HCT116 (cell line): ENCODE data around the gene RNF130. TPM values are rescaled to one million over a fixed set of nuclear protein-coding genes. Genes with fewer than 3 reads are reported as not detected.

ENCODE experiments used
- ATAC-seq: fragments of 200-7000 bp; cut with Tn5 transposase; 2 replicates; pipeline ENCODE4 v1.9.1; 2020; ENCODE audit warnings: mild to moderate bottlenecking, moderate library complexity
- BruUV-seq: library from RNA; stranded (reverse); fragments of 400-500 nt; replicated peaks from 2 replicates; lab custom pipeline; 2021; lab: Mats Ljungman, UMichigan
- CTCF ChIA-PET: fragments of 300-600 bp; sonication (Branson Sonifier 250); formaldehyde crosslinking; loops from one replicate; lab custom pipeline; 2021; ENCODE audit warnings: antibody characterized with exemption; lab: Charles Lee
- POLR2A ChIA-PET: fragments of 300-600, 350-600 bp; sonication (Branson Sonifier 250); formaldehyde crosslinking; loops from one replicate; lab custom pipeline; 2021; ENCODE audit warnings: antibody characterized with exemption; lab: Charles Lee
- RAD21 ChIA-PET, 2 experiments: fragments of 300-600 bp; sonication (Branson Sonifier 250); formaldehyde crosslinking; loops; one replicate each; lab custom pipeline; 2023; ENCODE audit warnings: low total read pairs in 2 of 2; ENCODE audit not compliant: uncharacterized antibody in 2 of 2, unreplicated experiment in 2 of 2, low non-redundant PET in 1 of 2; lab: Charles Lee
- DNase-seq: peaks from one replicate; pipeline ENCODE4 v3.0.0-alpha.2; 2010; ENCODE audit warnings: low read depth, low spot score
- H2AFZ ChIP-seq: fragments of 200-600 bp; shearing (Covaris generic), sonication (generic); 2 replicates; pipeline ENCODE4 v1.6.1; 2017; ENCODE audit warnings: low read depth, mixed run types, mixed read lengths, antibody characterized with exemption, low read length; ENCODE audit not compliant: poor library complexity, severe bottlenecking
- H3K27ac ChIP-seq: 2 replicates; pipeline ENCODE4 v1.5.1; 2012; ENCODE audit warnings: low read depth, low read length
- H3K27me3 ChIP-seq: fragments of 200-600 bp; sonication (generic); 2 replicates; pipeline ENCODE4 v1.6.1; 2016; ENCODE audit warnings: mixed run types, low read length, mixed read lengths; ENCODE audit not compliant: insufficient read depth
- H3K36me3 ChIP-seq, 2 experiments: fragments of 200-500 bp in 1 of 2; fragments of 200-600 bp in 1 of 2; sonication (Bioruptor generic) in 1 of 2; sonication (generic) in 1 of 2; 2 replicates each; pipeline versions ENCODE4 v1.5.1 to v1.6.1; 2014 to 2016; ENCODE audit warnings: low read length in 2 of 2, inconsistent platforms in 1 of 2, mixed read lengths in 1 of 2, mixed run types in 1 of 2; ENCODE audit not compliant: insufficient read depth in 2 of 2, control insufficient read depth in 1 of 2
- H3K4me1 ChIP-seq, 2 experiments: fragments of 200-600 bp in 1 of 2; sonication (generic) in 1 of 2; 2 replicates each; pipeline versions ENCODE4 v1.5.1 to v1.6.1; 2012 to 2017; ENCODE audit warnings: low read length in 2 of 2, inconsistent platforms in 1 of 2, mild to moderate bottlenecking in 1 of 2, mixed read lengths in 1 of 2, mixed run types in 1 of 2, moderate library complexity in 1 of 2; ENCODE audit not compliant: insufficient read depth in 2 of 2, control insufficient read depth in 1 of 2
- H3K4me2 ChIP-seq: fragments of 200-600 bp; sonication (generic); 2 replicates; pipeline ENCODE4 v1.6.1; 2017; ENCODE audit warnings: mixed run types, low read length, mixed read lengths
- H3K4me3 ChIP-seq, 2 experiments: fragments of 200-600 bp in 1 of 2; sonication (generic) in 1 of 2; replicated peaks in 1 of 2; 2 replicates each; pipeline ENCODE4 v1.5.1; 2011 to 2016; ENCODE audit warnings: low read length in 2 of 2, control low read depth in 1 of 2, low read depth in 1 of 2, mild to moderate bottlenecking in 1 of 2, mixed read lengths in 1 of 2, mixed run types in 1 of 2
- H3K79me2 ChIP-seq: fragments of 200-600 bp; sonication (generic); 2 replicates; pipeline ENCODE4 v1.6.1; 2017; ENCODE audit warnings: mild to moderate bottlenecking, mixed run types, low read length, moderate library complexity, mixed read lengths; ENCODE audit not compliant: insufficient read depth
- H3K9ac ChIP-seq: fragments of 200-600 bp; sonication (generic); 2 replicates; pipeline ENCODE4 v1.6.1; 2016; ENCODE audit warnings: low read length, mixed read lengths
- H3K9me2 ChIP-seq: fragments of 200-600 bp; sonication (generic), shearing (Covaris generic); 2 replicates; pipeline ENCODE4 v1.6.1; 2017; ENCODE audit warnings: mixed run types, mild to moderate bottlenecking, moderate library complexity; ENCODE audit not compliant: insufficient read depth
- H3K9me3 ChIP-seq, 2 experiments: fragments of 200-500 bp in 1 of 2; fragments of 200-600 bp in 1 of 2; sonication (Bioruptor generic) in 1 of 2; sonication (generic) in 1 of 2; 2 replicates each; pipeline ENCODE4 v1.6.1; 2014 to 2017; ENCODE audit warnings: low read length in 2 of 2, mixed read lengths in 2 of 2, inconsistent platforms in 1 of 2, low read depth in 1 of 2, mild to moderate bottlenecking in 1 of 2, mixed run types in 1 of 2, moderate library complexity in 1 of 2; ENCODE audit not compliant: control insufficient read depth in 1 of 2, insufficient read depth in 1 of 2
- H4K20me1 ChIP-seq: fragments of 200-600 bp; sonication (generic), shearing (Covaris generic); 2 replicates; pipeline ENCODE4 v1.6.1; 2017; ENCODE audit warnings: mixed run types, mild to moderate bottlenecking, moderate library complexity; ENCODE audit not compliant: insufficient read depth
- CBX3 ChIP-seq: IDR thresholded peaks from 2 replicates; pipeline ENCODE4 v1.6.1; 2012; ENCODE audit warnings: low read depth
- CEBPB ChIP-seq: IDR thresholded peaks from 2 replicates; pipeline ENCODE4 v1.6.1; 2012; ENCODE audit warnings: low read depth
- EGR1 ChIP-seq: IDR thresholded peaks from 2 replicates; pipeline ENCODE4 v1.6.1; 2012; ENCODE audit warnings: low read depth
- RAD21 ChIP-seq: IDR thresholded peaks from 2 replicates; pipeline ENCODE4 v1.6.1; 2012; ENCODE audit warnings: low read depth, mild to moderate bottlenecking
- SIN3A ChIP-seq: IDR thresholded peaks from 2 replicates; pipeline ENCODE4 v1.6.1; 2012; ENCODE audit warnings: low read depth
- SRF ChIP-seq: IDR thresholded peaks from 2 replicates; pipeline ENCODE4 v1.6.1; 2012; ENCODE audit warnings: low read depth
- YY1 ChIP-seq: IDR thresholded peaks from 2 replicates; pipeline ENCODE4 v1.6.1; 2011; ENCODE audit warnings: low read length, low read depth, moderate library complexity, mild to moderate bottlenecking; ENCODE audit not compliant: insufficient replicate concordance; ENCODE audit errors: extremely low read depth
- ZFX ChIP-seq: fragments of 450-650 bp; IDR thresholded peaks from 2 replicates; pipeline ENCODE4 v1.6.1; 2017
- intact Hi-C: fragments of 100-400 bp; cut with micrococcal nuclease; formaldehyde crosslinking; loops from 2 replicates; pipeline ENCODE4 v1.10.0; 2022
- total RNA-seq: library from RNA; stranded (reverse); gene quantifications from one replicate; pipeline ENCODE4 v1.2.1, GENCODE V29; 2021; ENCODE audit not compliant: unreplicated experiment
- TF ChIP-seq, protein P1 (sequence below): IDR thresholded peaks from 2 replicates; pipeline ENCODE4 v1.6.1; 2012
- TF ChIP-seq, protein P2 (sequence below): IDR thresholded peaks from 2 replicates; pipeline ENCODE4 v1.6.1; 2011; ENCODE audit warnings: mild to moderate bottlenecking, low read length, moderate library complexity; ENCODE audit not compliant: insufficient replicate concordance; ENCODE audit errors: extremely low read depth

RNF130 gene
- total RNA-seq, 1 experiment from 2014 or later, result 34.9 TPM

DNA sequence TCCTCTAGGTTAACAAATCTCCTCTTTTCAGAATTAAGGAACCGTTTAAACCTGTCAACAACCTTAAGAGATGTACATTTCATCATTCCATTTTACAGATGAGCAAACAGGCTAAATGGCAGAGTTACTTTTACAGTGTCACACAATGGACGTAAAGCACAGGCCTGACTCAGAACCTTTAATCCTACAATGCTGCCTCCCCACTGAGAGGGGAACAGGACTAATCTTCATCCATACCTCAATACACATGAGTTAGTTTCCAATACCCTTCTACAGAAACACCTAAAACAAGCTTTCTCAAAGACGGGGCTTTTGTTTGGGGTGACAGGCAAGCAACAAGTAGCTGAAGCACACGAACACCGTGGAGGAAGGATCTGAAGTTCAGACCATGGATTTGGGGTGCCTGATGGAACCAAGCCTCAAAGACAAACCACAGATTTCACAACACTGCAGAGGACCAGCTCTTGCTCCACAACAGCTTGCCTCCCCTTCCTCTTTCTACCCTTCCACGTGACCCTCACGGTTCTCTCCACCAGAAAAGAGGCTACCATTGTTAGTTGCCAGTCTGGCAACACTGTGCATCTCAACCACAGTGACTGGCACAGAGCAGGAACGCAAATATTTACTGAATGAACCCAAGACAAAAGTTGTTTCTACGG is 1.8 kb downstream of the RNF130 start:
- BruUV-seq, result no TSS peak
- peak overlapping the region in 1 of 2 experiments; percentile 79; a peak in 2 of 4 replicates for H3K4me3 ChIP-seq
- H3K36me3 ChIP-seq, result no peaks in the 10 kb centered on the region
- H2AFZ ChIP-seq, result no peak overlapping the region
- no peak overlapping the region for H3K9ac ChIP-seq
- no peak for ATAC-seq
- peaks cover 45% of the 10 kb centered on the region for H3K79me2 ChIP-seq
- no peaks in the 10 kb centered on the region for H4K20me1 ChIP-seq
- no peak for TF ChIP-seq CEBPB
- TF ChIP-seq EGR1, result no peak
- no peak for TF ChIP-seq SRF
- no peak for TF ChIP-seq CBX3
- no peak for TF ChIP-seq YY1
- TF ChIP-seq, protein P1, sequence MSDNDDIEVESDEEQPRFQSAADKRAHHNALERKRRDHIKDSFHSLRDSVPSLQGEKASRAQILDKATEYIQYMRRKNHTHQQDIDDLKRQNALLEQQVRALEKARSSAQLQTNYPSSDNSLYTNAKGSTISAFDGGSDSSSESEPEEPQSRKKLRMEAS, result no peak
- TF ChIP-seq, protein P2, sequence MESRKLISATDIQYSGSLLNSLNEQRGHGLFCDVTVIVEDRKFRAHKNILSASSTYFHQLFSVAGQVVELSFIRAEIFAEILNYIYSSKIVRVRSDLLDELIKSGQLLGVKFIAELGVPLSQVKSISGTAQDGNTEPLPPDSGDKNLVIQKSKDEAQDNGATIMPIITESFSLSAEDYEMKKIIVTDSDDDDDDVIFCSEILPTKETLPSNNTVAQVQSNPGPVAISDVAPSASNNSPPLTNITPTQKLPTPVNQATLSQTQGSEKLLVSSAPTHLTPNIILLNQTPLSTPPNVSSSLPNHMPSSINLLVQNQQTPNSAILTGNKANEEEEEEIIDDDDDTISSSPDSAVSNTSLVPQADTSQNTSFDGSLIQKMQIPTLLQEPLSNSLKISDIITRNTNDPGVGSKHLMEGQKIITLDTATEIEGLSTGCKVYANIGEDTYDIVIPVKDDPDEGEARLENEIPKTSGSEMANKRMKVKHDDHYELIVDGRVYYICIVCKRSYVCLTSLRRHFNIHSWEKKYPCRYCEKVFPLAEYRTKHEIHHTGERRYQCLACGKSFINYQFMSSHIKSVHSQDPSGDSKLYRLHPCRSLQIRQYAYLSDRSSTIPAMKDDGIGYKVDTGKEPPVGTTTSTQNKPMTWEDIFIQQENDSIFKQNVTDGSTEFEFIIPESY, result no peak
- no peak for TF ChIP-seq ZFX
- no peak for TF ChIP-seq SIN3A
- TF ChIP-seq RAD21, result no peak
- TF ChIP-seq, all 23 proteins: peak for 0
- ChIA-PET POLR2A (no interaction called here), RAD21 (no interaction called here), CTCF (no interaction called here)
- H3K9me2 ChIP-seq, result no peaks in the 10 kb centered on the region
- peaks cover 0 to 7% of the 10 kb centered on the region in 2 experiments; a peak in 1 of 4 replicates for H3K9me3 ChIP-seq
- H3K27ac ChIP-seq, result no peak overlapping the region
- H3K27me3 ChIP-seq, result no peaks in the 10 kb centered on the region
- DNase-seq, result no peak
- intact Hi-C loops, result loop anchor here (5.0 kb wide), 1 partner anchor 212 kb away; the partner anchor contains the start of gene MRNIP
- peak overlapping the region; percentile 96 for H3K4me2 ChIP-seq
- H3K4me1 ChIP-seq, result peaks cover 6 to 25% of the 10 kb centered on the region in 2 experiments; a peak in 3 of 4 replicates
